Stimulated activated CD4-positive, alpha-beta T cell treated with anti-CD3 and anti-CD28 coated beads, Interleukin-2, amount 100 ng/mL, for 24 hours (primary cell): Measurements from ENCODE around the gene RNF115.

ENCODE experiments used
- DNase-seq, 2 donors: peaks; one replicate each; pipeline ENCODE4 v3.0.0-alpha.2; 2020

RNF115 gene

DNA sequence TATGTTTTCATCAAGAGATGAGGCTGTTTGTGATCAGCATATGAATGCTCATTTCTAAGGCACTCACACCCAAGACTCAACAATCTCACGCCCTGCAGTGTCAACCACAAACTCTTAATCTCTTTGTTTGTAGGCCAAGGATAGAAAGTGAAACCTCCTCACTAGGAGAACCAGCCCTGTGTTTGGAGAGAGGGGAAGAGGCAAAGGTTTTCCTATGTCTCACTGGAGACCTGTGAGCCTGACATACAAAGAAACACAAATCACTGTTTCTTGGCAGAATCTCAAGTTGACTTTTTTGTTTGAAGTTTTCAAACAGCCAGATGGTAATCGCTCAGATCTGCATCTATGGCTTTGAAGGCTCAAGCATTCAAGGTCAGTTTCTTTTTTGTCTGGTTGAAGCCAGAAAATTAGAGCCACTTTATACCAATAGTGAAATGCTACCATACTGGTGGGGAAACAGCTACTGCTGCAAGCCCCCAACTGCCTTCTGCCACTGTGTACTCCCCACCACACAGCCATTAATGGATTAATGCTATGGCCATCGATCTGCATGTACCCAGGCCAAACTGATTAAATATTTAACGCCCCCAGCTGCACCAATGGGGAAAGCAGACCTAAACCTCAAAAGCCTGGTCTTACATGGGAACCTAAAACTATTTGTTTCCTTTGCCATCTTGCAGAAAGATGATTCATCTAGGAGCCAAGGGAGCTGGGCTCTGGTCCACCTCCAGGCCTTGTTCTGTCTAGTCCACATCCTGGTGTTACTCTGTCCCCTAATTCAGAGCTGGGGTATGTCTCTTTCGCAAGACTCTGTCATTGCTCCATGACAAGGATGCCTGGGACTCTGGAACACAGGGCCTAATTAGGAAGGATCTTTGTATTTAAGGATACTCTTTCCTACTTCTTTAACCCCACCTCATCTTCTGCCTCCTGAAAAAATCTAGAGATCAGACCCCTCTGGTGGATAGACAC lies 133.0 kb downstream of the RNF115 start:
- DNase-seq, result peak; percentile 11 to 27

DNA sequence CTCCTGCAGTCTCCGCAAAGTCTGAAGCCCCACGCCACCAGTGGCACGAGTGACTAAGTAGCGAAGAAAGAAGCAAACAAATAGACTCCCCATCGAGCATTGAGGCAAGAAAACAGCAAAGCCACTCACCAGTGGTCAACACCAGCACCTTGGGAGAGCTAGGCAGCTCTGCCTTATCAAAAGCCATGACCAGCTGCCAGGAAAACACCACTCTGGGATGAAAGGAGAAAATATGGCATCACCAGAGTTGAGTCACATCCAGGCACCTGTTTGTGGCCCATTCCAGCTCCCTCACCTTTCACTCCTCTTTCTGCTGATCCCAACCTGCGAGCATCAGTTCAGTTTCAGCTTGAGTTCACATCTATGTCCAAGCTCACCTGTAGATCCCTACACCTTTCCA lies 134.0 kb downstream of the RNF115 start:
- DNase-seq, result no peak

GRCh38 chr1:145688924-145689323 lies 135.0 kb downstream of the RNF115 start:
- no peak for DNase-seq
